NCI-H1694 treated with DMSO at 0.1 percent for 48 hours (cell line): Measurements from ENCODE around the gene PLA2G4B.

ENCODE experiments used
- DNase-seq: peaks from one replicate; lab custom pipeline; 2025; lab: John Stamatoyannopoulos, UW

PLA2G4B gene

DNA sequence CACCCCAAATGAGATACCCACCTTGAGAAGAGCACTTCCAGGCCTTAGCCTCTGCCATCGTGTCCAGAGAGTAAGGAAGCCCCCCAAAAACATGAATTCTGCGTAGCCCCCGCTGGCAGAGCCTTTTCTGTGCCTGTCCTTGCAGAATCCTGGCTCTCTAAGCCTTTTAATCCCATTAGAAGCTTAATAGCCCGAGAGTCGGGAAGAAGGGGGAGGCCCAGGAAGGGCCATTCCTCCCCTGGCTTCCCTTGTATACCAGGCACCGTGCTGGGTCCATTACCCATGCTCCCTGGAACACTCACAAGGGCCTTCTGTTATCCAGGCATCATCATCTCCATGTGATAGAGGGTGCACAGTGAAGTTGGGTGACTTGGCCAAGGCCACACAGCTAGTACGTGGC, 48.1 kb downstream of the PLA2G4B start:
- DNase-seq: no peak

- DNase-seq: no peak
Measured at GRCh38 chr15:41887161-41887560, 48.5 kb downstream of the PLA2G4B start.

DNA sequence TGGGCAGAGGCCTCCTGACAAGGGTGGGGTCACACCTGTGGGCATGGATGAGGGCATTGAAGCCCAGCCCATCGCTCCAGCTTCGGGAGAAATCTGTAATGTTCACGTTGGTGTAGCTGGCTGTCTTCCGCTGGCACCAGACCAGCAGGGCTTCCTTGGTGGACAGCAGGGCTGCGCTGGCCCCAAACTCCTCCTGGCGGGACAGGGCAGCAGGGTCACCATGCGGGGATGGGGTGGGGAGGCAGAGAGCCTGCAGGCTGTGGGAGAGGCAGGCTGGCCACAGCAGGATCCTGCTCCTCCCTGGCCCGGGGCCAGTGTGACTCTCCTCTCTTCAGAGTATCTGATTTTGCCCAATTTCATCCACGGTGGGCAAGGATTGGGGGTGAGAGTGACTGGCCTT, 49.2 kb downstream of the PLA2G4B start:
- no peak for DNase-seq

DNA sequence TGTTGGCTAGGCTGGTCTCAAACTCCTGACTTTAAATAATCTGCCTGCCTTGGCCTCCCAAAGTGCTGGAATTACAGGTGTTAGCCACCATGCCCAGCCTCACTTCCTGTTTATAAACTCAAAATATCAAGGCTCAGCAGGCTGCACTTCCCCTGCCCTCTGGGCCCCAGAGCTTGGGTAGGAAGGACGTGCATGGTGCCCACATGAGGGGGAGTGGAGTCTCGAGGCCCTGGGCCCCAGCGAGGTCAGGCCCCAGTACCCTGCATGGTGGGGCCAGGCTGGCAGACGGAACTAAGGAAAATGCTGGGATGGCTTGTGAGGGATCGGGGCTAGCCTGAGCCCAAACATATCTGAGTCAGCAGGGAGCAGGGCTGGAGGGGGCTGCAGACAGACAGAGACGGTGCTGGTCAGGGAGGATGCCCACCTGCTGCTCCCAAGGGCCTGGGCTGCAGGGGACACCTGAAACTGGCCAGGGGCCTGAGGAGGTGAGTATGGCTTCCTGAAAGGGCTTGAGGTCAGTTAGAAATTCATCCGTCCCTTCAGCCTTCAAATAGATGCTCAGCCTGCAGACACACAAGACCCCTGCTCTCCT, 50.1 kb downstream of the PLA2G4B start:
- DNase-seq: no peak

- no peak for DNase-seq
Measured at GRCh38 chr15:41890050-41890690, 51.5 kb downstream of the PLA2G4B start.

GRCh38 chr15:41891226-41891625, 52.6 kb downstream of the PLA2G4B start:
- DNase-seq: no peak

- DNase-seq: no peak
Measured at GRCh38 chr15:41891946-41892345, 53.3 kb downstream of the PLA2G4B start.

DNA sequence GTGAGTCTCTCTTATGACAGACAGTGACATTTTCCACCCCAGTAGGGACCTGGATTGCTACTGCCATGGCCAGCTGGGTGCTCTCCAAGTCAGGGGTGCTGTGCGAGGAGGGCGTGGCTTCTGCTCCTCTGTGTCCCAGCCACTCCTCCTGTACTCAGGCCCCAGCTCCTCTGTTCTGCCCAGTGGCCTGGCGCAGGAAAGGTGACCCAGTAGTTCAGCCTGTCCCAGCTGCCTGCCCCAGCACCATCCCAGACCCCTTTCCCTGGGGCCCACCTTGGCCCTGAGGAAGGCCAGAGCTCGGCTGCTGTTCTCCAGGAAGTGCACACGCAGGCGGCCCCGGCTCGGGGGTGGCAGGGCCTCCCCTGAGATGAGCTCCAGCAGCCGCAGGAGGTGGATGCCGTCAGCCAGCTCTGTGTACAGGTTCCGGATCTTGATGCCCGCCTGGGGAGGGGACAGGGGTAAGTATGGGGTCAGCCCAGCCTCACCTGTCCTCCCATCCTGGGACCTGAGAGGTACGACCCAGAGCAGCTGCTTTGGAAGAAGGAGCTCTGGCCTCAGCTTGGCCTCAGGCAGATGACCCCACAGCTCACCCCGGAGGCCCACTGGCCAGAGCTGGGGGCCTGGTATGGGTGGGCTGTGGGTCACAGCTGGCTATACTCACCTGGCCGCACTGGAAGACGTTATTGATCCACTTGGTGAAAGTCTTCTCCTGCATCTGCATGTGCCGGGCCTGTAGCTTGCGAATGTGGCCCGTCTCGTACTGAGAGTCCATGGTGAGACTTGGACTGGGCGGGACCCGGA, 54.2 kb downstream of the PLA2G4B start:
- peak; percentile 22 for DNase-seq

DNA sequence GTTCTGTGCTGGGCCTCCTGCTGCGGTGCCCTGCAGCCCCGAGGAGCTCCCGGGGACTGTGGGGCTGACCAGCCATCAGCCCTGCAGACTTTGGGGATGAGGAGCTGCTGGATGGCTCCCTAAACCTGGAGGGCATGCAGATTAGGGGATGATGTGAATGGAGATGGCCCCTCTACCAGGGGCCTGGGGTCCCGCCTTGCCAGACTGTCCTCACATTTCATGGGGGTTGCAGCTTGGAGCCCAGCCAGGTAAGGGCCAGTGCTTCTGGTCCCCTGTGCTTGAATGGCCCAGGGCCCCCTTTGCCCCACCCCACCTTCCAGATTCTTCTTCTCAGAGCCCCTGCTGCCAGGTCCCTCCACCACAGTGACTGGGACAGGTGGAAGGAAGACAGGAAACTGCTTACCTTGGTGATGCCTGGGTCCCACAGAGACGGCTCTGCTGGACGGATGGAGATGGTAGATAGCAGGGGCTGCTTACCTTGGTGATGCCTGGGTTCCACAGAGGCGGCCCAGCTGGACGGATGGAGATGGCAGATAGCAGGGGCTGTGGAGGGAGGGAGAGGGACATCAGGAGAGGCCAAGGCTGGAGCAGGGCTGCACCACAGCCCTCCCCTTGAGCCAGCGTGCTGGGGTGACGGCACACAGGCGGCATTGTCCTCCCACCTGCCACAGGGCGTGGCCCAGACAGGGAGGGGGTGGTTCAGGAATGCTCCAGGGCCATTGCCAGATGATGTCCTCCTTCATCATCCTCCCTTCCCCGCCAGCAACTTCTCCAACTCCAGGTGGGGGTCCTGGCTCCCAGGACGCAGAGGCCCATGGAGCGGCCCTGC, 55.0 kb downstream of the PLA2G4B start, which contains the start of gene SPTBN5:
Gene SPTBN5, minus strand, starts transcription at position 632 of the 829 bp plus-strand sequence. Its CDS starts 556 bp downstream, at position 76.
- DNase-seq: no peak

- no peak for DNase-seq
Measured at GRCh38 chr15:41894251-41894790, 55.7 kb downstream of the PLA2G4B start.

GRCh38 chr15:41894791-41895463, 56.3 kb downstream of the PLA2G4B start:
- DNase-seq: peak; percentile 39

DNA sequence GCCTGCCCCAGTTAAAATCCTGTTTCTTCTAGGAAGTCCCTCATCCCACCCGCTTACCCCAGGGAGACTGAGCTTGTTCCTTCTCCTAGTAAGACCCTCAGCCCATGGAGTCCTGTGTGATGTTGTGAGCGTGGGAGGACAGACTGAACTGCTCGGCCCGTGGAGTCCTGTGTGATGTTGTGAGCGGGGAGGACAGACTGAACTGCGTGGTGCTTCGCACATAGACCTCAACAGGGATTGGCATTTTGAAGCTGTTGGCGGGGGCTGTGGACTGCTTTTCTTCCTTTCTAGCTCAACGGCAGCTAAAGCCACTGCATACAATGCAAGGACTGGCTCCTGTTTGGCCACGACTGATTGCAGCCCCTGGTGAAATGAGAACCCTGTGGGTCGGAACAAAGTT, 56.8 kb downstream of the PLA2G4B start:
- DNase-seq: no peak

DNA sequence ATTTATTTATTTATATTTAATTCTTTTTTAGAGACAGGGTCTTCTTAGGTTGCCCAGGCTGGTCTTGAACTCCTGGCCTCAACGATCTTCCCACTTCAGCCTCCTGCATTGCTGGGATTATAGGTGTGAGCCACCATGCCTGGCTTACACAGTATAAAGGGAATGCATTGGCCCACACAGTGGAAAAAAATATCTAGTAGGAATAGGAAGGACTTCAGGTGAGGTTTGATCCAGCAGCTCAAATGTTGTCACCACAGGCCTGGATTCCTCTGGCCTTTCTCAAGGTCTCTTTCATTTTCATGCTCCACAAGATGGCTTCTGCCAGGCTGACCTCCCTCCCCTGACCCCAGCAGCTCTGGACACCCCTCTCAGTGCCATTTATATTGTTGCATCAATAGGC, 57.3 kb downstream of the PLA2G4B start:
- no peak for DNase-seq

DNA sequence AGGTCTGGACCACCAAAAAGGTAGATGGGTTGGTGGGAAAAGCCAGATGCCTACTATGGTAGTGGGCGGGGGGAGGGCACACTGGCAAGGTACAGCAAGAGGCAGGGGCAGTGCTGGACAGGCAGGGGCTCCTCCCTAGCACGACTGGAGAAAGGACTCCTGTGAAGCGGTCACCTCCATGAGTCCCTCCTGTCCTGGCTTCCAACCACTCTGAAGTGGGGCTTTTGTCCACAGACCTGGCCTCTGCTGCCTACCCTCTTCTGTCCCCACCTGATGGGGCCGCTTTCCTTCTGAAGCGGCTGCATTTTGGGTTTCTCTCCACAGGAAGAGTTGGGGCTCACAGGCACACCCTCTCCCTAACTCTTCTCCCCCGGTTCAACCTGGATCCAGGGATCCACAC, 57.9 kb downstream of the PLA2G4B start:
- DNase-seq: no peak

- peak; percentile 45 for DNase-seq
Measured at GRCh38 chr15:41897363-41897799, 58.7 kb downstream of the PLA2G4B start.
